Liver (tissue), 9 donors: ENCODE results near the gene PKMYT1. TPM values are rescaled to one million over a fixed set of nuclear protein-coding genes. Genes with fewer than 3 reads are reported as not detected.

Source experiments
- DNase-seq: peaks from one replicate; pipeline ENCODE4 v3.0.0-alpha.2; 2017; ENCODE audit warnings: low spot score
- H3K27ac ChIP-seq, 2 donors: one replicate each; pipeline ENCODE4 v1.7.0; 2013; ENCODE audit warnings: inconsistent platforms in 2 of 2, low read length in 2 of 2, control low read depth in 1 of 2, low read depth in 1 of 2, mild to moderate bottlenecking in 1 of 2
- H3K27me3 ChIP-seq, 4 donors: one replicate each; pipeline versions ENCODE4 v1.6.1 to v1.7.0; 2013; ENCODE audit warnings: low read length in 3 of 4, inconsistent platforms in 1 of 4, mild to moderate bottlenecking in 1 of 4, moderate library complexity in 1 of 4; ENCODE audit not compliant: control insufficient read depth in 4 of 4, insufficient read depth in 4 of 4
- H3K36me3 ChIP-seq, 4 donors: one replicate each; pipeline versions ENCODE4 v1.6.1 to v1.7.0; 2013; ENCODE audit warnings: low read length in 3 of 4, mild to moderate bottlenecking in 3 of 4, low read depth in 1 of 4, moderate library complexity in 1 of 4; ENCODE audit not compliant: control insufficient read depth in 4 of 4, insufficient read depth in 3 of 4
- H3K4me1 ChIP-seq, 4 donors: one replicate each; pipeline versions ENCODE4 v1.6.1 to v1.7.0; 2013; ENCODE audit warnings: low read length in 3 of 4, mild to moderate bottlenecking in 3 of 4, moderate library complexity in 1 of 4; ENCODE audit not compliant: control insufficient read depth in 4 of 4, insufficient read depth in 4 of 4
- H3K4me3 ChIP-seq, 3 donors: one replicate each; pipeline versions ENCODE4 v1.6.1 to v1.7.0; 2013; ENCODE audit warnings: low read length in 3 of 3, control low read depth in 1 of 3, low read depth in 1 of 3, mild to moderate bottlenecking in 1 of 3
- H3K9ac ChIP-seq, 2 donors: one replicate each; pipeline ENCODE4 v1.7.0; 2013; ENCODE audit warnings: low read length in 2 of 2, mild to moderate bottlenecking in 2 of 2, moderate library complexity in 2 of 2, control low read depth in 1 of 2, low read depth in 1 of 2
- H3K9me3 ChIP-seq, 4 donors: one replicate each; pipeline versions ENCODE4 v1.6.1 to v1.7.0; 2013; ENCODE audit warnings: low read length in 3 of 4; ENCODE audit not compliant: control insufficient read depth in 4 of 4
- CTCF ChIP-seq: fragments of 150-350 bp; IDR thresholded peaks from 2 replicates; pipeline ENCODE4 v1.5.1; 2017; ENCODE audit warnings: improper control_type of control experiment, low read depth, low read length; ENCODE audit not compliant: missing input control
- FOXA1 ChIP-seq: IDR thresholded peaks from 2 replicates; pipeline ENCODE4 v1.6.1; 2016; ENCODE audit warnings: antibody characterized with exemption
- FOXA2 ChIP-seq: IDR thresholded peaks from 2 replicates; pipeline ENCODE4 v1.6.1; 2016; ENCODE audit warnings: antibody characterized with exemption
- GABPA ChIP-seq, 2 donors: IDR thresholded peaks in 1 of 2; conservative IDR thresholded peaks in 1 of 2; 2 replicates each; pipeline ENCODE4 v1.6.1; 2016; ENCODE audit warnings: antibody characterized with exemption in 2 of 2, mild to moderate bottlenecking in 1 of 2, moderate library complexity in 1 of 2
- HNF4A ChIP-seq, 2 donors: conservative IDR thresholded peaks; 2 replicates each; pipeline ENCODE4 v1.6.1; 2016; ENCODE audit warnings: antibody characterized with exemption in 2 of 2, mild to moderate bottlenecking in 2 of 2
- HNF4G ChIP-seq: IDR thresholded peaks from 2 replicates; pipeline ENCODE4 v1.6.1; 2016; ENCODE audit warnings: antibody characterized with exemption
- JUND ChIP-seq, 2 donors: IDR thresholded peaks; 2 replicates each; pipeline ENCODE4 v1.6.1; 2016; ENCODE audit warnings: antibody characterized with exemption in 2 of 2
- MAX ChIP-seq: IDR thresholded peaks from 2 replicates; pipeline ENCODE4 v1.6.1; 2016; ENCODE audit warnings: antibody characterized with exemption
- RXRA ChIP-seq, 2 donors: IDR thresholded peaks; 2 replicates each; pipeline ENCODE4 v1.6.1; 2017 to 2018; ENCODE audit warnings: antibody characterized with exemption in 2 of 2, mild to moderate bottlenecking in 1 of 2
- SP1 ChIP-seq: IDR thresholded peaks from 2 replicates; pipeline ENCODE4 v1.6.1; 2018; ENCODE audit warnings: antibody characterized with exemption, mild to moderate bottlenecking
- YY1 ChIP-seq: IDR thresholded peaks from 2 replicates; pipeline ENCODE4 v1.6.1; 2016; ENCODE audit warnings: antibody characterized with exemption, mild to moderate bottlenecking
- ZBTB33 ChIP-seq: IDR thresholded peaks from 2 replicates; pipeline ENCODE4 v1.6.1; 2016; ENCODE audit warnings: antibody characterized with exemption
- WGBS: extraction: QIAGEN DNeasy Blood & Tissue Kit; methylation state at CpG from one replicate; pipeline ENCODE4 v1.1.7; 2013; 5-methylcytosine and 5-hydroxymethylcytosine counted together
- polyA plus RNA-seq, 2 donors: library from polyadenylated mRNA; stranded (reverse) in 1 of 2; unstranded in 1 of 2; fragments of 200-250 nt in 1 of 2; fragments of >200 nt in 1 of 2; fragmentation: Nextera tagmentation in 1 of 2; extraction: Ambion mirVana in 1 of 2; gene quantifications; one replicate each; pipeline versions ENCODE4 v1.2.1 to v1.2.3, GENCODE V29; 2013 to 2015
- total RNA-seq, 2 donors: library from RNA; depleted of rRNA; stranded (reverse); fragments of >200 nt; gene quantifications; one replicate each; pipeline ENCODE4 v1.2.3, GENCODE V29; 2014
- donor health status: healthy.
- donor health status: healthy.
- donor health status: healthy.
- donor health status: healthy.
- donor health status: healthy.

Gene PKMYT1
- total and polyA plus RNA-seq, 4 donors = 0.50 to 15.8 (median 2.6) TPM

GRCh38 chr16:2926650-2926999 is 53.6 kb downstream of the PKMYT1 start:
- no peak overlapping the region for H3K9ac ChIP-seq
- H3K27ac ChIP-seq = no peak overlapping the region
- no peak for TF ChIP-seq SP1
- TF ChIP-seq MAX = no peak
- TF ChIP-seq FOXA1 = no peak
- no peak for TF ChIP-seq YY1
- TF ChIP-seq HNF4A (conservative IDR thresholded peaks at IDR 0.05) = no peak
- no peak for TF ChIP-seq HNF4G
- no peaks in the 10 kb centered on the region for H3K9me3 ChIP-seq
- H3K36me3 ChIP-seq = peaks cover 0 to 10% (median 6%) of the 10 kb centered on the region in 4 donors
- peaks cover 2 to 7% (median 5%) of the 10 kb centered on the region in 4 donors for H3K4me1 ChIP-seq
- no peaks in the 10 kb centered on the region for H3K27me3 ChIP-seq
- DNase-seq = no peak
- H3K4me3 ChIP-seq = no peak overlapping the region
- WGBS = 79% methylated on average over 5 of the region's 5 CpGs

GRCh38 chr16:2925951-2926649 is 54.1 kb downstream of the PKMYT1 start:
- no peaks in the 10 kb centered on the region for H3K27me3 ChIP-seq
- 82% methylated on average over 9 of the region's 9 CpGs for WGBS
- peaks cover 0 to 10% (median 6%) of the 10 kb centered on the region in 4 donors for H3K36me3 ChIP-seq
- H3K27ac ChIP-seq = no peak overlapping the region
- H3K9ac ChIP-seq = no peak overlapping the region
- no peak overlapping the region for H3K4me3 ChIP-seq
- no peaks in the 10 kb centered on the region for H3K9me3 ChIP-seq
- no peak for DNase-seq
- TF ChIP-seq JUND (IDR thresholded peaks at IDR 0.05) = no peak
- TF ChIP-seq SP1 = no peak
- no peak for TF ChIP-seq MAX
- TF ChIP-seq ZBTB33 = no peak
- no peak for TF ChIP-seq CTCF
- no peak for TF ChIP-seq GABPA (IDR thresholded peaks at IDR 0.05 in 1 of 2, conservative IDR thresholded peaks at IDR 0.05 in 1 of 2)
- TF ChIP-seq YY1 = no peak
- no peak for TF ChIP-seq HNF4A (conservative IDR thresholded peaks at IDR 0.05)
- no peak for TF ChIP-seq FOXA2
- no peak for TF ChIP-seq FOXA1
- no peak for TF ChIP-seq RXRA (IDR thresholded peaks at IDR 0.05)
- TF ChIP-seq HNF4G = no peak
- H3K4me1 ChIP-seq = peaks cover 2 to 7% (median 5%) of the 10 kb centered on the region in 4 donors
